Lung (tissue), 12 donors: ENCODE data around the gene GSTT2. TPM values are rescaled to one million over a fixed set of nuclear protein-coding genes. Genes with fewer than 3 reads are reported as not detected.

Source experiments
- ATAC-seq: fragments of 200-7000 bp; cut with Tn5 transposase; one replicate; pipeline ENCODE4 v1.9.1; 2020; ENCODE audit warnings: moderate number of reproducible peaks; ENCODE audit not compliant: insufficient read depth, low FRiP score
- DNase-seq, 3 donors: peaks; one replicate each; pipeline ENCODE4 v3.0.0-alpha.2; 2013 to 2017
- H3K27ac ChIP-seq, 2 donors: one replicate each; pipeline ENCODE4 v1.5.1; 2013; ENCODE audit warnings: mild to moderate bottlenecking in 2 of 2, moderate library complexity in 2 of 2, control low read depth in 1 of 2, inconsistent platforms in 1 of 2, low read depth in 1 of 2, low read length in 1 of 2
- H3K27me3 ChIP-seq, 3 donors: one replicate each; pipeline ENCODE4 v1.5.1; 2013; ENCODE audit warnings: low read length in 2 of 3; ENCODE audit not compliant: control insufficient read depth in 3 of 3, insufficient read depth in 3 of 3
- H3K36me3 ChIP-seq, 4 donors: one replicate each; pipeline ENCODE4 v1.5.1; 2013; ENCODE audit warnings: low read length in 4 of 4, mild to moderate bottlenecking in 1 of 4, moderate library complexity in 1 of 4; ENCODE audit not compliant: control insufficient read depth in 4 of 4, insufficient read depth in 4 of 4
- H3K4me1 ChIP-seq, 5 donors: one replicate each; pipeline ENCODE4 v1.5.1; 2013; ENCODE audit warnings: low read length in 5 of 5, mild to moderate bottlenecking in 2 of 5, moderate library complexity in 1 of 5; ENCODE audit not compliant: control insufficient read depth in 5 of 5, insufficient read depth in 5 of 5
- H3K4me3 ChIP-seq: one replicate; pipeline ENCODE4 v1.5.1; 2013; ENCODE audit warnings: mild to moderate bottlenecking, control low read depth, moderate library complexity
- H3K9ac ChIP-seq, 2 donors: one replicate each; pipeline ENCODE4 v1.5.1; 2013; ENCODE audit warnings: low read length in 2 of 2, control low read depth in 1 of 2; ENCODE audit not compliant: insufficient read depth in 1 of 2
- H3K9me3 ChIP-seq, 4 donors: one replicate each; pipeline ENCODE4 v1.5.1; 2013; ENCODE audit warnings: low read length in 3 of 4, mild to moderate bottlenecking in 1 of 4, moderate library complexity in 1 of 4; ENCODE audit not compliant: control insufficient read depth in 4 of 4, insufficient read depth in 3 of 4
- WGBS, 2 donors: extraction: QIAGEN DNeasy Blood & Tissue Kit; methylation state at CpG; one replicate each; pipeline ENCODE4 v1.1.7; 2013; 5-methylcytosine and 5-hydroxymethylcytosine counted together
- polyA plus RNA-seq, 2 donors: library from polyadenylated mRNA; stranded (reverse); fragments of 200-250 nt; gene quantifications; one replicate each; pipeline ENCODE4 v1.2.1, GENCODE V29; 2013
- total RNA-seq, 2 donors: library from RNA; depleted of rRNA in 1 of 2; stranded (reverse); fragments of >200 nt in 1 of 2; gene quantifications; one replicate each; pipeline ENCODE4 v1.2.1, GENCODE V29; 2014 to 2021
- TF ChIP-seq, protein P1 (sequence below): IDR thresholded peaks from 2 replicates; pipeline ENCODE4 v1.5.1; 2012; ENCODE audit warnings: mild to moderate bottlenecking; ENCODE audit errors: control extremely low read depth, extremely low read depth
- donor health status: control.
- donor health status: control.
- donor health status: Bipolar disorder and iron deficiency.
- donor health status: healthy.
- donor health status: DM: yes; HTN: yes; CAD: no.

The GSTT2 gene
- total and polyA plus RNA-seq, 4 donors, result 0.22 to 4.9 (median 3.1) TPM; not detected in 1

- Histone ChIP-seq H3K4me1 (peaks cover 0 to 7% (median 1%) of the 10 kb centered on the region in 5 donors), H3K36me3 (no peaks in the 10 kb centered on the region), H3K27me3 (no peaks in the 10 kb centered on the region), H3K27ac (no peak overlapping the region), H3K4me3 (no peak overlapping the region), H3K9me3 (no peaks in the 10 kb centered on the region), H3K9ac (no peak overlapping the region)
- ATAC-seq (no peak), DNase-seq (no peak)
- TF ChIP-seq, protein P1, sequence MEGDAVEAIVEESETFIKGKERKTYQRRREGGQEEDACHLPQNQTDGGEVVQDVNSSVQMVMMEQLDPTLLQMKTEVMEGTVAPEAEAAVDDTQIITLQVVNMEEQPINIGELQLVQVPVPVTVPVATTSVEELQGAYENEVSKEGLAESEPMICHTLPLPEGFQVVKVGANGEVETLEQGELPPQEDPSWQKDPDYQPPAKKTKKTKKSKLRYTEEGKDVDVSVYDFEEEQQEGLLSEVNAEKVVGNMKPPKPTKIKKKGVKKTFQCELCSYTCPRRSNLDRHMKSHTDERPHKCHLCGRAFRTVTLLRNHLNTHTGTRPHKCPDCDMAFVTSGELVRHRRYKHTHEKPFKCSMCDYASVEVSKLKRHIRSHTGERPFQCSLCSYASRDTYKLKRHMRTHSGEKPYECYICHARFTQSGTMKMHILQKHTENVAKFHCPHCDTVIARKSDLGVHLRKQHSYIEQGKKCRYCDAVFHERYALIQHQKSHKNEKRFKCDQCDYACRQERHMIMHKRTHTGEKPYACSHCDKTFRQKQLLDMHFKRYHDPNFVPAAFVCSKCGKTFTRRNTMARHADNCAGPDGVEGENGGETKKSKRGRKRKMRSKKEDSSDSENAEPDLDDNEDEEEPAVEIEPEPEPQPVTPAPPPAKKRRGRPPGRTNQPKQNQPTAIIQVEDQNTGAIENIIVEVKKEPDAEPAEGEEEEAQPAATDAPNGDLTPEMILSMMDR, result no peak
- WGBS, 2 donors, result 84 to 87% methylated on average over 6 of the region's 6 CpGs
These were observed 28.7 kb downstream of the GSTT2 start for GRCh38 chr22:24008381-24009226.

DNA sequence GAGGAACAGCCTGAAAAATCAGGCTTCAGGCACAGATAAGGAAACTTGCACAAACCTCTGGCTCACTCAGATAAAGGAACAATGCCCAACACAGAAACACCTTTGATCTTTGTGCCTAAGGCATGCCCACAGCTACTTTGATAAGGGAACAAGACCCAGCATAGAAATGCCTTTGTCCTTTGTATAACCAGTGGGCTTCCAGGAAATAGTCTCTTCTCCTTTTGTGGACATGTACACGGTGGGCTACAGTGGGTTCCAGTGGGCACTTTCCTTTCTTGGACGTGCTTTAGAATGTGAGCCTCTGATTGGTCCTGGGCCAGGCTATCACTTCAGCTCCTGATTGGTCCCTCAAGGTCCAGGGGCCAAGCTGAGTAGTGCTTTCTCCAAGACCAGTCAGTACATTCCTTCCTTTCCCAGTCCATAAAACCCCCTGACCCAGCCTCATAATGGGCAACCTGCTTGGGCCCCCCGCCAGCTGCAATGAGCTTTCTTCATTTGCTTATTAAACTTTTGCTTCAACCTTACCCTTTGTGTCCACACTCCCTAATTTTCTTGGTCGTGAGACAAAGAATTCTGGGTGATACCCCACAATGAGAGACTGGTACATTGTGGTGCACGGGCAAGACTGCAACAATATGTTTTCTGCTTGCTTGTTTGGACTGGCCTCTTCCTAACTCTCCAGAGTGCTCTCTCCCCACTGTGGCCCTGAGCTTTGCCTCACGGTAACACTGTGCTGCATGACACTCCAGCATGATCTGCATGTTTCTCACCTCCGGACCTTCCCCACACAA is 29.5 kb downstream of the GSTT2 start:
- ATAC-seq (no peak), DNase-seq (no peak)
- 88 to 93% methylated on average over 7 of the region's 7 CpGs for WGBS, 2 donors
- H3K36me3 ChIP-seq, result no peaks in the 10 kb centered on the region
- H3K9me3 ChIP-seq, result no peaks in the 10 kb centered on the region
- H3K9ac ChIP-seq, result no peak overlapping the region
- no peak overlapping the region for H3K4me3 ChIP-seq
- TF ChIP-seq, protein P1, result no peak
- H3K4me1 ChIP-seq, result peaks cover 0 to 7% (median 1%) of the 10 kb centered on the region in 5 donors
- no peaks in the 10 kb centered on the region for H3K27me3 ChIP-seq
- no peak overlapping the region for H3K27ac ChIP-seq

GRCh38 chr22:24010018-24010391 is 30.1 kb downstream of the GSTT2 start:
- Histone ChIP-seq H3K36me3 (no peaks in the 10 kb centered on the region), H3K9me3 (no peaks in the 10 kb centered on the region), H3K27me3 (no peaks in the 10 kb centered on the region), H3K4me1 (peaks cover 0 to 7% (median 1%) of the 10 kb centered on the region in 5 donors), H3K27ac (no peak overlapping the region), H3K4me3 (no peak overlapping the region), H3K9ac (no peak overlapping the region)
- no peak for ATAC-seq
- TF ChIP-seq, protein P1, result no peak
- DNase-seq, result no peak
- 96 to 98% methylated on average over 2 of the region's 2 CpGs for WGBS, 2 donors
